ENCODE results near the gene RSPH1. TPM values are rescaled to one million over a fixed set of nuclear protein-coding genes. Genes with fewer than 3 reads are reported as not detected.
A peak's percentile ranks its signal among the peaks of the same experiment; 100 is the strongest.

Gene RSPH1
- total RNA-seq, 2 donors from 2014 or later = not detected

DNA sequence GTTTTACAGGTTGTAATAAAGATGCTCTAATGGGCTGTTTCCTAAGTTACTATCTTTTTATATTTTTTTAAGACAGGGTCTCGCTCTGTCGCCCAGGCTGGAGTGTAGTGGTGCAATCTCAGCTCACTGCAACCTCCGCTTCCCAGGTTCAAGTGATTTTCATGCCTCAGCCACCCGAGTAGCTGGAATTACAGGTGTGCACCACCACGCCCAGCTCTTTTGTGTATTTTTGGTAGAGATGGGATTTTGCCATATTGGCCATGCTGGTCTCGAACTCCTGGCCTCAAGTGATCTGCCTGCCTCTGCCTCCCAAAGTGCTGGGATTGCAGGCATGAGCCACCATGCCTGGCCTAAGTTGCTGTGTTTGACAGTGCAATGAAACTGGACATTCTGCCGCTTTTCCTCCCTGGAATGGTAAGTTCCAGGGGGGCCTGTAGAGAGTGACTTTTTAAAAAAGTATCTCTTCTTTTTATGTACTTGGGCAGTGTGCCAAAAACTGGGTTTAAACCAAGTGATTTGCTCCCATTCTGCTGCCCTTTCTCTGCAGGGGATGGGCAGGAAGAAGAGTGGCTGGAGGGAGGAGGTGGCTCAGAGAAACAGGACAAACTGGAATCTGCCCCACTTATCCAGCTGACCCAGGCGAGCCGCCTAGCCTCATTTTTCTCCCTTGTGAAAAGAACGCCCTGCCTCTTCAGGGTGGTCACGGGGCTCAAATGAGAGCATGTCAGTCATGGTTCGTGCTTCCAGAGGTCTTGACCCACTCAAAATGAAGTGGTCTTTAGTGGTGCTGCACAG, 19.9 kb upstream of the RSPH1 start:
- no peaks in the 10 kb centered on the region for H3K9me3 ChIP-seq

DNA sequence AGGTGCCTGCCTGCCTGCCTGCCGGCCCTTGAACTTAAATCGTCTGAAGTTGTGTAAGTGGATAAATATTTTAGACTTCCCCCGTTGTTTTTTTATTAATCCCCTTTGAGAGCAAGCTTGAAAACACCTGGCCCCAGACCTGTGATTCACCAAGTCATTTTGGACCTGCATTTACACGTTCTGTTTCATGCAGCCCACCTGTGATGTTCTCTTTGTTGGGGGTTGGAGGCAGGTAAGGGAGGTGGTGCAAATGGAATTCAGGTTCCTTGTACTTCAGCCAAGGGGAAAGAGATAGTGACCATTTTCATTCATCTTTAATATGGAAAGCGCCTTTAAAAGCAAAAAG, 18.8 kb upstream of the RSPH1 start:
- H3K27me3 ChIP-seq = no peaks in the 10 kb centered on the region
- DNase-seq (ENCODE audit: low spot score) = peak; percentile 57
- TF ChIP-seq CTCF (IDR thresholded peaks at IDR 0.05) = no peak
- H3K36me3 ChIP-seq = peaks cover 10% of the 10 kb centered on the region
- H3K27ac ChIP-seq = peak overlapping the region in 1 of 2 donors; percentile 78
- H3K9me3 ChIP-seq = no peaks in the 10 kb centered on the region
- peak overlapping the region; percentile 79 to 83 for H3K4me3 ChIP-seq
- peaks cover 0 to 15% of the 10 kb centered on the region in 2 donors for H3K4me1 ChIP-seq

More for the DNA sequence above, 19.9 kb upstream of the RSPH1 start:
- no peaks in the 10 kb centered on the region for H3K27me3 ChIP-seq
- no peak overlapping the region for H3K4me3 ChIP-seq
- peaks cover 0 to 15% of the 10 kb centered on the region in 2 donors for H3K4me1 ChIP-seq
- no peak for DNase-seq (ENCODE audit: low spot score)
- no peak overlapping the region for H3K27ac ChIP-seq
- no peak for TF ChIP-seq CTCF (IDR thresholded peaks at IDR 0.05)
- H3K36me3 ChIP-seq = peaks cover 10% of the 10 kb centered on the region

DNA sequence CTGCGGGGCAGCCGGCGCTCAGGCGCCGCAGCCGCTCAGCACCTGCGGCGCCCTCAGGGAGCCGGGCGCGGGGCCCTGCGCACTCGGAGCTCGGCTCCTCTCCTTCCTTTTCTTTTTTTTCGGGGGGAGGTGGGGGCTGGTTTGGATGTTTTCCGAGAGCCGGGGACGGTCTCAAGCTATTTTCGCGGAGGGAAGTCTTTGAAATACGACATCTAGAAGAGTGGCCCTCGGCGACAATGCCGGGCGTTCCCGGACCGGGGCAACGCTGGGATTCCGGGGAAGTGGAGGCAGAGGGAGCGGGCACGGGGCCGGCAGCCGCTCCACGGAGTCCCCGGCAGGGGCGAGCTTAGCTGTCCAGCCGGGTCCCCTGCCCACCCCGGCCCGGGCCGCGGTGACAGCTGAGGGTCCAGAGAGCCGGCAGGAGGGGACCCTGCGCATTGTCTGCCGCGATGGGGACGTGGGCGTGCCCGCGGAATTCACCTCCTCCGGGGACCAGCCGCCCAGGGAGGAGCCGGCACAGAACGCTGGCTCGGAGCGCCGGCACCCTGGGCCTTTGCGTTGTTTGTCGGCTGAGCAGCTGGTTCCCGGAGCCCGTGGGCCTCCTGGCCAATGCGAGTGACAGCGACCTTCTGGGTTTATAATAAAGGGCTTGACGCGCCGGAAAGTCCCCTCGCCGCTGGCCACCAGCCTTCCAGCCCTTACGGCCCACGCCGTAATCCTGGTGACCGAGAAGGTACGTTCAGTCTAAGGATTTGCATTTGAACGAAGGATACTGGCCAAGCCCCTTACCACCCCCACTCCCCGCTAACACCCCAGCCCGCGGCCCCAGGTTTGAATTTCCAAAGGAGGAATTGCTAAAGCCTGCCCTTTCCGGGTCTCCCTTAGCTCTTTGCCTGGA, 18.2 kb upstream of the RSPH1 start:
- Histone ChIP-seq H3K27ac (peak overlapping the region; percentile 62 to 78), H3K4me1 (peaks cover 0 to 15% of the 10 kb centered on the region in 2 donors), H3K36me3 (peaks cover 5% of the 10 kb centered on the region), H3K27me3 (no peaks in the 10 kb centered on the region), H3K9me3 (no peaks in the 10 kb centered on the region), H3K4me3 (peak overlapping the region; percentile 79 to 83)
- DNase-seq (ENCODE audit: low spot score) = no peak
- TF ChIP-seq CTCF (IDR thresholded peaks at IDR 0.05) = no peak

DNA sequence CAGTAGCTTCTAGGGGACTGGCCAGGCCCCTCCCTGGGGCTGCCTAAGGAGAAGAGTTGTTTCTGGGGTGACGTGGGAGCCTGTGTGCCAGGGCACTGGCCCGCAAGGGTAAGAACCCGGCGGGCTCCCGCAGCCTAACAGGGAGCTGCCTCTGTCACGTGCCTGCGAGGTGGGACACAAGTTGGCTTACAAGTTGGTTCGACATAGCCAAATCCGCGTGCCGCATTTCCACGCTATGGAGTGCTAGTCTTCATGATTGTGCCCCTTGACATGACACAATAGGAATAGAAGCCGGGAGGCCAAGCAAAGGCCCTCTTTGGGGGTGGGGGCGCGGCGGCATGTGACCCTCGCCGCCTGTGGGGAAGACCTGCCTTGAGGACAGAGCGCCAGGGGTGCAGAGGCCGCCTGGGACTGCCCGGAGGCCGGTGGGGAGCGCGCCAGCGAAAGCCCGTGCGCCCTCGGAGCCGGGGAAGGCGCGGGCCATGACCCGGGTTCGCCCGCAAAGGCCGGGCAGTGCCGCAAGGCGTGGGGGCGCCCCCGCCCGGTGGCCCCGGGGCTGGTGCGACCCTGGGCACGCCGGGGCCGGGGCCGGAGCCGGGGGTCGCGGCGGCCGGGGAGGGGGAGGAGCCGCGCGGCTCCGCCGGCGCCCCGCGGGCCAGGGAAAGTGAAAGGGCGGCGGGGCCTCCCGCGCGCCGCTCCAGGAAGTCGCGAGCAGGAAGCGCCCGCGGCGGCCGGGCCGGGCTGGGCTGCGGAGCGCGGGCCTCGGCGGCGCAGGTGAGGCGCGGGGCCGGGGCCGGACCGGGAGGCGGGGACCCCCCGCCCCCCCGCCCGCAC, 17.3 kb upstream of the RSPH1 start, which contains the start of gene SLC37A1:
SLC37A1 (plus strand) TSS at position 702 of the 834 bp plus-strand sequence. CDS start 4,603 bp downstream, outside the sequence.
- DNase-seq (ENCODE audit: low spot score) = no peak

More for the DNA sequence above, 17.3 kb upstream of the RSPH1 start, which contains the start of gene SLC37A1:
- no peaks in the 10 kb centered on the region for H3K9me3 ChIP-seq
- TF ChIP-seq CTCF (IDR thresholded peaks at IDR 0.05) = no peak
- H3K4me3 ChIP-seq = peak within 1 kb of the TSS; percentile 79 to 83
- no peaks in the 10 kb centered on the region for H3K27me3 ChIP-seq
- H3K4me1 ChIP-seq = peaks cover 0 to 15% of the 10 kb centered on the region in 2 donors
- peak within 1 kb of the TSS; percentile 62 to 78 for H3K27ac ChIP-seq
- no peaks in the 10 kb centered on the region for H3K36me3 ChIP-seq
